ENCODE results near the gene CSNK2A2. TPM values are rescaled to one million over a fixed set of nuclear protein-coding genes. Genes with fewer than 3 reads are reported as not detected.

CSNK2A2 gene
- total and polyA plus RNA-seq, 10 of the 15 experiments (the other 5 are each of a cell fraction or from before 2014, with no cell fraction given): 17.4 to 79.1 (median 29.4) TPM

DNA sequence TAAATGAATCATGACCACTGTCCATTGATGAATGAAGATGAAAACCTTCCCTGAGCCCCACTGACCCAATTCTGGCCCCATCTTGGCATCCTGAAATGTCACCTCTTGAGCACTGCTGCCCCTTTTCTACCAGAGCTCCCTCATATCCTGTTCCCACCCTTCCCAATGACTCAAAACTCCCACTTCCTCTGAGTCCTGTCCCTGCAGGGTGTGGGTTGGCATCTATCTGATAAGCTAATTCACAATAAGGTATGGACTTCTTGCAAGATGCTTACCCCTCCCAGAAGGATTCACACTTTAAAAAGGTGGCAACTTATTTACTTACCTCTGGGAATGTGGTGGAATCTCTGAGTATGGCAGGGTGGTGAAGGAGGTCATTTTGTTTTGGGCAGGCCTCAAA, 13.3 kb upstream of the CSNK2A2 start:
- Histone ChIP-seq H3K9ac (ENCODE audit: control insufficient read depth, insufficient read depth, low read length) (no peak overlapping the region), H3K4me2 (ENCODE audit: control insufficient read depth, insufficient read depth) (no peak overlapping the region), H4K20me1 (ENCODE audit: control insufficient read depth, insufficient read depth) (no peaks in the 10 kb centered on the region), H3K27ac (ENCODE audit: control insufficient read depth, insufficient read depth) (no peak overlapping the region), H3K4me1 (ENCODE audit: control insufficient read depth, insufficient read depth, low read length) (peaks cover 8% of the 10 kb centered on the region), H3K79me2 (ENCODE audit: control insufficient read depth, insufficient read depth, low read length) (no peaks in the 10 kb centered on the region), H2AFZ (ENCODE audit: control insufficient read depth, low read depth, low read length) (no peak overlapping the region), H3K4me3 (no peak overlapping the region), H3K36me3 (ENCODE audit: control insufficient read depth in 2 of 2, insufficient read depth in 2 of 2, low read length in 1 of 2) (no peaks in the 10 kb centered on the region), H3K9me3 (replicated peaks; ENCODE audit: control insufficient read depth, insufficient read depth, low read length) (no peaks in the 10 kb centered on the region; the same call in 2 of the 3 replicates), H3K27me3 (replicated peaks in 1 of 2; ENCODE audit: control insufficient read depth in 2 of 2, insufficient read depth in 2 of 2, low read length in 1 of 2) (no peaks in the 10 kb centered on the region)
- in situ Hi-C loops (cut with MboI) (no loop called here), intact Hi-C loops (cut with micrococcal nuclease; ENCODE audit: unreplicated experiment) (no loop called here)
- no TSS peak for BruUV-seq (replicated peaks)
- ATAC-seq (no peak), DNase-seq (ENCODE audit: low read depth, low spot score) (no peak), FAIRE-seq (no peak)
- TF ChIP-seq EED (IDR thresholded peaks at IDR 0.05; ENCODE audit: low read depth) (no peak), SREBF2 (IDR thresholded peaks at IDR 0.05; ENCODE audit: low read length) (no peak), CREB1 (IDR thresholded peaks at IDR 0.05; ENCODE audit: low read depth) (no peak), ZNF384 (IDR thresholded peaks at IDR 0.05; ENCODE audit: borderline replicate concordance, low read depth, low read length) (no peak), RAD51 (IDR thresholded peaks at IDR 0.05) (no peak), POLR2AphosphoS5 (IDR thresholded peaks at IDR 0.05; ENCODE audit: low read length) (no peak), NR2F1 (conservative IDR thresholded peaks at IDR 0.05) (no peak), SMARCA5 (IDR thresholded peaks at IDR 0.05) (no peak), NBN (IDR thresholded peaks at IDR 0.05) (no peak), SMC3 (IDR thresholded peaks at IDR 0.05; ENCODE audit: borderline replicate concordance, low read length) (no peak), RBBP5 (conservative IDR thresholded peaks at IDR 0.05) (no peak), STAT3 (IDR thresholded peaks at IDR 0.05; ENCODE audit: low read depth, low read length) (no peak), TAF1 (IDR thresholded peaks at IDR 0.05; ENCODE audit: borderline replicate concordance, low read depth, low read length) (no peak), NFXL1 (IDR thresholded peaks at IDR 0.05; ENCODE audit: borderline replicate concordance) (no peak), STAT1 (conservative IDR thresholded peaks at IDR 0.05) (no peak), HDAC6 (IDR thresholded peaks at IDR 0.05; ENCODE audit: unreplicated experiment) (no peak)
- ChIA-PET RAD21 (ENCODE audit: unreplicated experiment) (no interaction called here), SMC1A (ENCODE audit: uncharacterized antibody, unreplicated experiment) (interaction anchor here (2.4 kb wide), 1 partner anchor 32 kb away, joined by 7 read pairs; no protein-coding TSS in a partner anchor), CTCF (interaction anchor here (1.0 to 1.3 kb wide), 2 partner anchors 12 to 33 kb away, joined by 3 to 4 read pairs; no protein-coding TSS in a partner anchor), POLR2A (interaction anchor here (0.9 to 1.6 kb wide), 2 partner anchors 16 to 31 kb away, joined by 3 to 5 read pairs; no protein-coding TSS in a partner anchor)

All from GM12878 (cell line).